ENCODE data around the gene CDK5. TPM values are rescaled to one million over a fixed set of nuclear protein-coding genes. Genes with fewer than 3 reads are reported as not detected.

Gene CDK5
- total and polyA plus RNA-seq, 2 of the 13 experiments (the other 11 are each of a cell fraction or from before 2014, with no cell fraction given): 16.4 to 21.3 TPM

DNA sequence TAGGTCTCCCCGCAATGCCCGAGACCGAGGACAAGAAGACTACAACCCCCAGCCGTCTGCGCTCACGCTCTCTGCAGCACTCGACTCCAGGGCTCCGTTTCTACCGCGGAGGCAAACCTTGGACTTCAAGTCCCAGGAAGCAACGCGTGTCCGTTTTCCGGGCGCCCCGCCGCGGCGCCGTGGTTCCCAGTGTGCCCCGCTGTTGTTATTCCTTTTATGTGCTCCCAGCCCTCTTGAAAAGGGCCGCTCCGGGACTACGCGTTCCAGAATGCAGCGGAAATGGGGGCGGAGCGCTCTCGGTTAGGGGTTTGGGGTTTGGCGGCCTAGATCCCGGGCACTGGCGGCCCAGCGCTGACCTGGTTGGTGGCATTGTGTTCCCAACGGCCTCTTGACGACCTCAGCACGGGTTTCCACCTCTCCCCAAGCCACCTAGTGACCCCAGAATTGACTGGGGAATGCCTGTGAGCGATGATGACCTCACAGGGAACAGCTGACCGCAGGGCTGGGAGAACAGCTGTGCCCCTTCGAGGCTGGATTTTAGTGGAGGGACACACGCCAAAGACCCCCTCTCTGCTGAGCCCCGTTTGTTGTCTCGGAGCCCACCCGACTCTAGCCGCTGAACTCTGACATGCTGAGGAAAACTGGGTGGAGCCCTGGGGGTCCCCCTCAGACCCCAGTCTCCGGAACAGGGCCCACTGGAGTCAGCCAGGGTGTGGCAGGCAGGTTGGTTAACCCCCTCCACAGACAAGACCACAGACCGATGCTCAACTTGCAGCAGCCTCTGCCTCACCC, 488 bp upstream of the CDK5 start (continued):
- TF ChIP-seq, protein P1, sequence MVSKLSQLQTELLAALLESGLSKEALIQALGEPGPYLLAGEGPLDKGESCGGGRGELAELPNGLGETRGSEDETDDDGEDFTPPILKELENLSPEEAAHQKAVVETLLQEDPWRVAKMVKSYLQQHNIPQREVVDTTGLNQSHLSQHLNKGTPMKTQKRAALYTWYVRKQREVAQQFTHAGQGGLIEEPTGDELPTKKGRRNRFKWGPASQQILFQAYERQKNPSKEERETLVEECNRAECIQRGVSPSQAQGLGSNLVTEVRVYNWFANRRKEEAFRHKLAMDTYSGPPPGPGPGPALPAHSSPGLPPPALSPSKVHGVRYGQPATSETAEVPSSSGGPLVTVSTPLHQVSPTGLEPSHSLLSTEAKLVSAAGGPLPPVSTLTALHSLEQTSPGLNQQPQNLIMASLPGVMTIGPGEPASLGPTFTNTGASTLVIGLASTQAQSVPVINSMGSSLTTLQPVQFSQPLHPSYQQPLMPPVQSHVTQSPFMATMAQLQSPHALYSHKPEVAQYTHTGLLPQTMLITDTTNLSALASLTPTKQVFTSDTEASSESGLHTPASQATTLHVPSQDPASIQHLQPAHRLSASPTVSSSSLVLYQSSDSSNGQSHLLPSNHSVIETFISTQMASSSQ (IDR thresholded peaks at IDR 0.05; ENCODE audit: low read depth): peak; percentile 59
- TF ChIP-seq, protein P1 (CRISPR knock-in tag; IDR thresholded peaks at IDR 0.05; ENCODE audit: borderline replicate concordance): peak; percentile 79; the same call in 1 of the 2 replicates
- TF ChIP-seq FOSL1 (CRISPR knock-in tag; IDR thresholded peaks at IDR 0.05; ENCODE audit: borderline replicate concordance) (no peak), ZNF614 (CRISPR knock-in tag; IDR thresholded peaks at IDR 0.05; ENCODE audit: borderline replicate concordance) (peak; percentile 34; the same call in 1 of the 2 replicates), ZNF605 (CRISPR knock-in tag; IDR thresholded peaks at IDR 0.05) (peak; percentile 68; the same call in 1 of the 2 replicates), PRPF4 (IDR thresholded peaks at IDR 0.05; ENCODE audit: low read depth, low read length, poor library complexity, severe bottlenecking) (no peak), POLR2A (IDR thresholded peaks at IDR 0.05; ENCODE audit: insufficient read depth in 1 of 2, low read depth in 2 of 2, low read length in 2 of 2) (peak in 1 of 2 experiments; percentile 76; a peak in 2 of 4 replicates), ZNF552 (CRISPR knock-in tag; IDR thresholded peaks at IDR 0.05; ENCODE audit: borderline replicate concordance) (no peak), STAT5B (CRISPR knock-in tag; IDR thresholded peaks at IDR 0.05) (no peak), ZNF598 (CRISPR knock-in tag; IDR thresholded peaks at IDR 0.05; ENCODE audit: borderline replicate concordance) (peak; percentile 13; the same call in 1 of the 2 replicates), ZSCAN25 (CRISPR knock-in tag; IDR thresholded peaks at IDR 0.05) (no peak), TCF7 (IDR thresholded peaks at IDR 0.05; ENCODE audit: low read depth) (peak; percentile 92), RFXANK (CRISPR knock-in tag; IDR thresholded peaks at IDR 0.05) (no peak; the same call in 1 of the 2 replicates)
- TF ChIP-seq, protein P2, sequence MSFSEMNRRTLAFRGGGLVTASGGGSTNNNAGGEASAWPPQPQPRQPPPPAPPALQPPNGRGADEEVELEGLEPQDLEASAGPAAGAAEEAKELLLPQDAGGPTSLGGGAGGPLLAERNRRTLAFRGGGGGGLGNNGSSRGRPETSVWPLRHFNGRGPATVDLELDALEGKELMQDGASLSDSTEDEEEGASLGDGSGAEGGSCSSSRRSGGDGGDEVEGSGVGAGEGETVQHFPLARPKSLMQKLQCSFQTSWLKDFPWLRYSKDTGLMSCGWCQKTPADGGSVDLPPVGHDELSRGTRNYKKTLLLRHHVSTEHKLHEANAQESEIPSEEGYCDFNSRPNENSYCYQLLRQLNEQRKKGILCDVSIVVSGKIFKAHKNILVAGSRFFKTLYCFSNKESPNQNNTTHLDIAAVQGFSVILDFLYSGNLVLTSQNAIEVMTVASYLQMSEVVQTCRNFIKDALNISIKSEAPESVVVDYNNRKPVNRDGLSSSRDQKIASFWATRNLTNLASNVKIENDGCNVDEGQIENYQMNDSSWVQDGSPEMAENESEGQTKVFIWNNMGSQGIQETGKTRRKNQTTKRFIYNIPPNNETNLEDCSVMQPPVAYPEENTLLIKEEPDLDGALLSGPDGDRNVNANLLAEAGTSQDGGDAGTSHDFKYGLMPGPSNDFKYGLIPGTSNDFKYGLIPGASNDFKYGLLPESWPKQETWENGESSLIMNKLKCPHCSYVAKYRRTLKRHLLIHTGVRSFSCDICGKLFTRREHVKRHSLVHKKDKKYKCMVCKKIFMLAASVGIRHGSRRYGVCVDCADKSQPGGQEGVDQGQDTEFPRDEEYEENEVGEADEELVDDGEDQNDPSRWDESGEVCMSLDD (CRISPR knock-in tag; IDR thresholded peaks at IDR 0.05; ENCODE audit: borderline replicate concordance): peak; percentile 82; the same call in 1 of the 2 replicates
- TF ChIP-seq, protein P3, sequence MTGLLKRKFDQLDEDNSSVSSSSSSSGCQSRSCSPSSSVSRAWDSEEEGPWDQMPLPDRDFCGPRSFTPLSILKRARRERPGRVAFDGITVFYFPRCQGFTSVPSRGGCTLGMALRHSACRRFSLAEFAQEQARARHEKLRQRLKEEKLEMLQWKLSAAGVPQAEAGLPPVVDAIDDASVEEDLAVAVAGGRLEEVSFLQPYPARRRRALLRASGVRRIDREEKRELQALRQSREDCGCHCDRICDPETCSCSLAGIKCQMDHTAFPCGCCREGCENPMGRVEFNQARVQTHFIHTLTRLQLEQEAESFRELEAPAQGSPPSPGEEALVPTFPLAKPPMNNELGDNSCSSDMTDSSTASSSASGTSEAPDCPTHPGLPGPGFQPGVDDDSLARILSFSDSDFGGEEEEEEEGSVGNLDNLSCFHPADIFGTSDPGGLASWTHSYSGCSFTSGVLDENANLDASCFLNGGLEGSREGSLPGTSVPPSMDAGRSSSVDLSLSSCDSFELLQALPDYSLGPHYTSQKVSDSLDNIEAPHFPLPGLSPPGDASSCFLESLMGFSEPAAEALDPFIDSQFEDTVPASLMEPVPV (CRISPR knock-in tag; IDR thresholded peaks at IDR 0.05): 0 out of 2 replicates have a peak, but pooled peaks have one; percentile 40
- TF ChIP-seq, protein P4, sequence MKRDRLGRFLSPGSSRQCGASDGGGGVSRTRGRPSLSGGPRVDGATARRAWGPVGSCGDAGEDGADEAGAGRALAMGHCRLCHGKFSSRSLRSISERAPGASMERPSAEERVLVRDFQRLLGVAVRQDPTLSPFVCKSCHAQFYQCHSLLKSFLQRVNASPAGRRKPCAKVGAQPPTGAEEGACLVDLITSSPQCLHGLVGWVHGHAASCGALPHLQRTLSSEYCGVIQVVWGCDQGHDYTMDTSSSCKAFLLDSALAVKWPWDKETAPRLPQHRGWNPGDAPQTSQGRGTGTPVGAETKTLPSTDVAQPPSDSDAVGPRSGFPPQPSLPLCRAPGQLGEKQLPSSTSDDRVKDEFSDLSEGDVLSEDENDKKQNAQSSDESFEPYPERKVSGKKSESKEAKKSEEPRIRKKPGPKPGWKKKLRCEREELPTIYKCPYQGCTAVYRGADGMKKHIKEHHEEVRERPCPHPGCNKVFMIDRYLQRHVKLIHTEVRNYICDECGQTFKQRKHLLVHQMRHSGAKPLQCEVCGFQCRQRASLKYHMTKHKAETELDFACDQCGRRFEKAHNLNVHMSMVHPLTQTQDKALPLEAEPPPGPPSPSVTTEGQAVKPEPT (CRISPR knock-in tag; IDR thresholded peaks at IDR 0.05; ENCODE audit: low read depth): no peak

Data from HepG2 (cell line).